ENCODE data around the gene PDZRN3.

Gene PDZRN3

GRCh38 chr3:73525591-73525990 is 99.2 kb downstream of the PDZRN3 start:
- DNase-seq (ENCODE audit: low read depth, low spot score): no peak

GRCh38 chr3:73523661-73524060 is 101.1 kb downstream of the PDZRN3 start:
- no peak for DNase-seq (ENCODE audit: low read depth, low spot score)

GRCh38 chr3:73521734-73522336 is 102.9 kb downstream of the PDZRN3 start:
- no peak for DNase-seq (ENCODE audit: low read depth, low spot score)

GRCh38 chr3:73520931-73521461 is 103.7 kb downstream of the PDZRN3 start:
- DNase-seq (ENCODE audit: low read depth, low spot score): no peak

GRCh38 chr3:73516631-73517030 is 108.1 kb downstream of the PDZRN3 start:
- no peak for DNase-seq (ENCODE audit: low read depth, low spot score)

GRCh38 chr3:73513260-73513659 is 111.5 kb downstream of the PDZRN3 start:
- no peak for DNase-seq (ENCODE audit: low read depth, low spot score)

GRCh38 chr3:73511571-73512525 is 112.9 kb downstream of the PDZRN3 start:
- DNase-seq (ENCODE audit: low read depth, low spot score): no peak

GRCh38 chr3:73510784-73511183 is 114.0 kb downstream of the PDZRN3 start:
- no peak for DNase-seq (ENCODE audit: low read depth, low spot score)

GRCh38 chr3:73510334-73510733 is 114.4 kb downstream of the PDZRN3 start:
- no peak for DNase-seq (ENCODE audit: low read depth, low spot score)

- no peak for DNase-seq (ENCODE audit: low read depth, low spot score)
Observed at GRCh38 chr3:73509816-73510215, 114.9 kb downstream of the PDZRN3 start.

- no peak for DNase-seq (ENCODE audit: low read depth, low spot score)
Observed at GRCh38 chr3:73509066-73509465, 115.7 kb downstream of the PDZRN3 start.

- no peak for DNase-seq (ENCODE audit: low read depth, low spot score)
Observed at GRCh38 chr3:73508330-73508954, 116.3 kb downstream of the PDZRN3 start.

- no peak for DNase-seq (ENCODE audit: low read depth, low spot score)
Observed at GRCh38 chr3:73504852-73505251, 119.9 kb downstream of the PDZRN3 start.

- DNase-seq (ENCODE audit: low read depth, low spot score): no peak
Observed at GRCh38 chr3:73504239-73504638, 120.5 kb downstream of the PDZRN3 start.

- no peak for DNase-seq (ENCODE audit: low read depth, low spot score)
Observed at GRCh38 chr3:73503781-73504180, 121.0 kb downstream of the PDZRN3 start.

- DNase-seq (ENCODE audit: low read depth, low spot score): no peak
Observed at GRCh38 chr3:73502609-73503583, 121.8 kb downstream of the PDZRN3 start.

- no peak for DNase-seq (ENCODE audit: low read depth, low spot score)
Observed at GRCh38 chr3:73500321-73500720, 124.4 kb downstream of the PDZRN3 start.

GRCh38 chr3:73499787-73500186 is 125.0 kb downstream of the PDZRN3 start:
- no peak for DNase-seq (ENCODE audit: low read depth, low spot score)

GRCh38 chr3:73498764-73499622 is 125.7 kb downstream of the PDZRN3 start:
- DNase-seq (ENCODE audit: low read depth, low spot score): no peak
